ENCODE measurements around the gene SNAP29.

DNA sequence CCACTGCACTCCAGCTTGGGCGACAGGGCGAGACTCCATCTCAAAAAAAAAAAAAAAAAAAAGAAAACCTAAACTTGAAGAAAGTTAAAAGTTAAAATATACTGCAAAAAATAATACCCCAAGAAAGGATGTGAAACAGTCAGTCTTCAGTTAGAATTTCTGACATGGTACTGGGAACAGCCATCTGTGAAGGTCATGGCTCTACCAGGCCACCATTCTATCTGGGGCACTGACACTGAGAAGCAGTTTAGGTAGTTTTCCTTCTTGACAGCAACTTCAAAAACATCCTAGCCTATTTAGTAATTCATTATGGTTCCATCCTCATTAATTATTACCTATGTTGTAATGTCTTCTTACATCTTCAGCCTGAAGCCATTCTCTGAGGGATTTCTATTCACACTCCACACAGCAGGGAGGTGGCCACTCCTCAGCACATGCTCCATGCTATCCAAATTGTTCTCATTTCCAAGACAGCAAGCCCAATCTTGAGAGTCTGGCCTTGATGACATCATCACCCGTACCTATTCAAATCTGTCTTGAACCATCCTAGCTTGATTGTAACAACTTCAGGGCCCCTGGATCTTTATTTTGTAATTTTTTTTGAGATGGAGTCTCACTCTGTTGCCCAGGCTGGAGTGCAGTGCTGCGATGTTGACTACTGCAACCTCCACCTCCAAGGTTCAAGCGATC is 46.7 kb upstream of the SNAP29 start:
- TF ChIP-seq, protein P1, sequence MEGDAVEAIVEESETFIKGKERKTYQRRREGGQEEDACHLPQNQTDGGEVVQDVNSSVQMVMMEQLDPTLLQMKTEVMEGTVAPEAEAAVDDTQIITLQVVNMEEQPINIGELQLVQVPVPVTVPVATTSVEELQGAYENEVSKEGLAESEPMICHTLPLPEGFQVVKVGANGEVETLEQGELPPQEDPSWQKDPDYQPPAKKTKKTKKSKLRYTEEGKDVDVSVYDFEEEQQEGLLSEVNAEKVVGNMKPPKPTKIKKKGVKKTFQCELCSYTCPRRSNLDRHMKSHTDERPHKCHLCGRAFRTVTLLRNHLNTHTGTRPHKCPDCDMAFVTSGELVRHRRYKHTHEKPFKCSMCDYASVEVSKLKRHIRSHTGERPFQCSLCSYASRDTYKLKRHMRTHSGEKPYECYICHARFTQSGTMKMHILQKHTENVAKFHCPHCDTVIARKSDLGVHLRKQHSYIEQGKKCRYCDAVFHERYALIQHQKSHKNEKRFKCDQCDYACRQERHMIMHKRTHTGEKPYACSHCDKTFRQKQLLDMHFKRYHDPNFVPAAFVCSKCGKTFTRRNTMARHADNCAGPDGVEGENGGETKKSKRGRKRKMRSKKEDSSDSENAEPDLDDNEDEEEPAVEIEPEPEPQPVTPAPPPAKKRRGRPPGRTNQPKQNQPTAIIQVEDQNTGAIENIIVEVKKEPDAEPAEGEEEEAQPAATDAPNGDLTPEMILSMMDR (IDR thresholded peaks at IDR 0.05) = no peak
- TF ChIP-seq POLR2A (IDR thresholded peaks at IDR 0.05) (no peak), EP300 (IDR thresholded peaks at IDR 0.05) (no peak)

Data from suprapubic skin (tissue), 3 donors.